Tibial nerve (tissue), 4 donors: ENCODE results near the gene RUSC2. TPM values are rescaled to one million over a fixed set of nuclear protein-coding genes. Genes with fewer than 3 reads are reported as not detected.
A peak's percentile ranks its signal among the peaks of the same experiment; 100 is the strongest.

Source experiments
- DNase-seq, 2 donors: peaks; one replicate each; pipeline ENCODE4 v3.0.0-alpha.2; 2019; ENCODE audit warnings: low spot score in 2 of 2
- H3K27ac ChIP-seq, 4 donors: fragments of 200-600 bp; sonication (generic) in 3 of 4; one replicate each; pipeline ENCODE4 v1.5.1; 2017 to 2019; ENCODE audit warnings: mild to moderate bottlenecking in 1 of 4
- H3K27me3 ChIP-seq, 2 donors: fragments of 200-600 bp; sonication (generic) in 1 of 2; one replicate each; pipeline versions ENCODE4 v1.5.1 to v1.6.0; 2017 to 2019
- H3K36me3 ChIP-seq, 3 donors: fragments of 200-600 bp; sonication (generic); one replicate each; pipeline ENCODE4 v1.5.1; 2018 to 2019
- H3K4me1 ChIP-seq, 4 donors: fragments of 200-600 bp; sonication (generic) in 3 of 4; one replicate each; pipeline ENCODE4 v1.5.1; 2017 to 2019
- H3K4me3 ChIP-seq, 4 donors: fragments of 200-600 bp; sonication (generic) in 3 of 4; one replicate each; pipeline ENCODE4 v1.5.1; 2017 to 2019; ENCODE audit warnings: mild to moderate bottlenecking in 1 of 4, moderate library complexity in 1 of 4
- H3K9me3 ChIP-seq, 4 donors: fragments of 200-600 bp; sonication (generic) in 3 of 4; one replicate each; pipeline ENCODE4 v1.5.1; 2017 to 2019
- CTCF ChIP-seq, 5 experiments: fragments of 200-600 bp in 3 of 5; fragments of 450-650 bp in 2 of 5; sonication (generic) in 3 of 5; IDR thresholded peaks; one replicate each; pipeline ENCODE4 v1.5.1; 2016 to 2019; ENCODE audit warnings: antibody characterized with exemption in 5 of 5, mild to moderate bottlenecking in 3 of 5, moderate library complexity in 2 of 5
- EP300 ChIP-seq, 2 donors: sonication (generic); formaldehyde crosslinking; IDR thresholded peaks; one replicate each; pipeline ENCODE4 v1.6.1; 2017; ENCODE audit warnings: antibody characterized with exemption in 2 of 2, mild to moderate bottlenecking in 1 of 2
- POLR2A ChIP-seq, 2 donors: fragments of 450-650 bp; IDR thresholded peaks; one replicate each; pipeline ENCODE4 v1.6.1; 2017; ENCODE audit warnings: antibody characterized with exemption in 2 of 2, mild to moderate bottlenecking in 2 of 2, moderate library complexity in 2 of 2
- WGBS, 2 donors: methylation state at CpG; one replicate each; pipeline ENCODE4 v1.1.5; 2018; 5-methylcytosine and 5-hydroxymethylcytosine counted together
- total RNA-seq, 4 donors: library from RNA; depleted of rRNA; stranded (reverse); fragments of >200 nt; gene quantifications; one replicate each; pipeline ENCODE4 v1.1.0, GENCODE V29; 2016

RUSC2 gene
- total RNA-seq, 4 donors from 2014 or later: 28.8 to 39.3 (median 35.4) TPM

GRCh38 chr9:35511453-35511852, 21.5 kb downstream of the RUSC2 start:
- 13 to 15% methylated on average over 1 of the region's 1 CpG for WGBS, 2 donors
- TF ChIP-seq EP300 (IDR thresholded peaks at IDR 0.05) (no peak), CTCF (IDR thresholded peaks at IDR 0.05) (no peak), POLR2A (IDR thresholded peaks at IDR 0.05) (no peak)
- Histone ChIP-seq H3K36me3 (no peaks in the 10 kb centered on the region), H3K27me3 (no peaks in the 10 kb centered on the region), H3K27ac (peak overlapping the region; percentile 58 to 87 (median 74)), H3K4me1 (peaks cover 2 to 64% (median 22%) of the 10 kb centered on the region in 4 donors), H3K9me3 (no peaks in the 10 kb centered on the region), H3K4me3 (peak overlapping the region in 1 of 4 donors; percentile 0)
- DNase-seq: no peak

DNA sequence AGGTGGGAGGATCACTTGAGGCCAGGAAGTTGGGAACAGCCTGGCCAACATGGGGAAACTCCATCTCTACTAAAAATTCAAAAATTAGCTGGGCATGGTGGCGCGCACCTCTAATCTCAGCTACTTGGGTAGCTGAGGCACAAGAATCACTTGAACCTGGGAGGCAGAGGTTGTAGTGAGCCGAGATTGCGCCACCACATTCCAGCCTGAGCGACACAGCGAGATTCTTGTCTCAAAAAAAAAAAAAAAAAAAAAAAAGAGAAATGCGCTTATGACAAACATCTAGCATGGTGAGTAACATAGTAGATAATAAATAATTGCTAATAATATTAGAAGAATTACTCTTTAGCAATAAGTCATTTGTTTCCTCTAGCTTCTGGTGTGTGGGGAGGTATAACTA, 25.9 kb downstream of the RUSC2 start:
- TF ChIP-seq CTCF (IDR thresholded peaks at IDR 0.05): no peak
- no peak for TF ChIP-seq POLR2A (IDR thresholded peaks at IDR 0.05)
- no peak for TF ChIP-seq EP300 (IDR thresholded peaks at IDR 0.05)
- 89 to 94% methylated on average over 7 of the region's 7 CpGs for WGBS, 2 donors
- H3K4me3 ChIP-seq: no peak overlapping the region
- no peaks in the 10 kb centered on the region for H3K9me3 ChIP-seq
- DNase-seq: no peak
- H3K4me1 ChIP-seq: peaks cover 4 to 82% (median 59%) of the 10 kb centered on the region in 4 donors
- no peaks in the 10 kb centered on the region for H3K27me3 ChIP-seq
- H3K36me3 ChIP-seq: no peaks in the 10 kb centered on the region
- H3K27ac ChIP-seq: peak overlapping the region in 2 of 4 donors; percentile 87 to 94

DNA sequence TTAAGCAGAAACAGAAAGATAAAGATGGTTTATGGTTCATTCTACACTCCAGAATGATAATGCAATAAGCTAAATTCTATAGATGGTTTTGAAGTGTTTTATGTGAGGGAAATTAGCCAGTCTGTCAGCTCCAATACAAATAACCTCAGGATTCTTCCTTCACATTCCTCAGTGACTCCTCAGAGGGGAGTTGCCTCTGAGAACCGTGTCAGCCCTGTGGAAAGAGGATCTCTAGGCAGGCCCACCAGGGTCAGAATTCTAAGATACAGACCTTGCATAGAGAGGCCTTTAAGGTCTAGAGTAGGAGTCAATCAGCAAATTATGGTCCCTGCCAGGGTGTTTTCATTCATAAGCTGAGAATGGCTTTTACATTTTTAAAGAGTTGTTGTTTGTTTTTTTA, 26.6 kb downstream of the RUSC2 start:
- Histone ChIP-seq H3K27ac (peak overlapping the region; percentile 32 to 94 (median 74)), H3K4me1 (peaks cover 4 to 82% (median 59%) of the 10 kb centered on the region in 4 donors)
- 23 to 26% methylated on average over 1 of the region's 1 CpG for WGBS, 2 donors

GRCh38 chr9:35517131-35517530, 27.2 kb downstream of the RUSC2 start:
- no peak for DNase-seq
- WGBS, 2 donors: 25 to 43% methylated on average over 3 of the region's 3 CpGs

More for the DNA sequence above, 26.6 kb downstream of the RUSC2 start:
- Histone ChIP-seq H3K27me3 (no peaks in the 10 kb centered on the region), H3K9me3 (no peaks in the 10 kb centered on the region), H3K36me3 (no peaks in the 10 kb centered on the region), H3K4me3 (no peak overlapping the region)
- TF ChIP-seq POLR2A (IDR thresholded peaks at IDR 0.05) (no peak), CTCF (IDR thresholded peaks at IDR 0.05) (no peak), EP300 (IDR thresholded peaks at IDR 0.05) (no peak)
- no peak for DNase-seq

More at GRCh38 chr9:35517131-35517530, 27.2 kb downstream of the RUSC2 start:
- Histone ChIP-seq H3K9me3 (no peaks in the 10 kb centered on the region), H3K4me1 (peaks cover 4 to 82% (median 54%) of the 10 kb centered on the region in 4 donors), H3K4me3 (no peak overlapping the region), H3K36me3 (no peaks in the 10 kb centered on the region), H3K27me3 (no peaks in the 10 kb centered on the region), H3K27ac (peak overlapping the region; percentile 32 to 94 (median 74))
- TF ChIP-seq EP300 (IDR thresholded peaks at IDR 0.05) (peak in 1 of 2 donors; percentile 34), CTCF (IDR thresholded peaks at IDR 0.05) (no peak)
